ENCODE measurements around the gene LIPG. TPM values are rescaled to one million over a fixed set of nuclear protein-coding genes. Genes with fewer than 3 reads are reported as not detected.
"Not testable (repeated sequence)": the region's sequence is repeated elsewhere in the genome, so short reads cannot be mapped to it uniquely, and the experiment has no call there.

The LIPG gene
- 5.8 TPM for total RNA-seq

GRCh38 chr18:49561289-49562193 lies at the start of gene LIPG:
TSS of gene LIPG (plus strand) at chr18:49562057. CDS start at chr18:49562309, 252 bp downstream.
- intact Hi-C loops (cut with DNase I), result loop anchor here (10.0 kb wide), 1 partner anchor 293 kb away; no protein-coding TSS in a partner anchor
- no peak for DNase-seq (ENCODE audit: low spot score)
- peak; percentile 49 for ATAC-seq

- ATAC-seq; DNase-seq (ENCODE audit: low spot score): not testable (repeated sequence)
- intact Hi-C loops (cut with DNase I), result loop anchor here (5.0 kb wide), 1 partner anchor 344 kb away; no protein-coding TSS in a partner anchor
Observed at GRCh38 chr18:49512876-49513275, 49.0 kb upstream of the LIPG start.

- intact Hi-C loops (cut with DNase I), result loop anchor here (5.0 kb wide), 1 partner anchor 343 kb away; no protein-coding TSS in a partner anchor
- ATAC-seq (no peak), DNase-seq (ENCODE audit: low spot score) (no peak)
Observed at GRCh38 chr18:49514577-49514976, 47.3 kb upstream of the LIPG start.

- DNase-seq (ENCODE audit: low spot score); intact Hi-C loops (cut with DNase I): not testable (repeated sequence)
Observed at GRCh38 chr18:49515003-49515402, 46.9 kb upstream of the LIPG start.

GRCh38 chr18:49515516-49515915 lies 46.3 kb upstream of the LIPG start:
- ATAC-seq (no peak), DNase-seq (ENCODE audit: low spot score) (no peak)
- intact Hi-C loops (cut with DNase I), result no loop called here

More at GRCh38 chr18:49515003-49515402, 46.9 kb upstream of the LIPG start:
- ATAC-seq, result not testable (repeated sequence)

GRCh38 chr18:49517483-49517882 lies 44.4 kb upstream of the LIPG start:
- ATAC-seq, result no peak
- intact Hi-C loops (cut with DNase I), result loop anchor here (2.0 kb wide), 1 partner anchor 39 kb away; no protein-coding TSS in a partner anchor
- DNase-seq (ENCODE audit: low spot score), result no peak

- intact Hi-C loops (cut with DNase I), result no loop called here
- DNase-seq (ENCODE audit: low spot score) (no peak), ATAC-seq (no peak)
Observed at GRCh38 chr18:49519101-49519971, 42.5 kb upstream of the LIPG start.

- intact Hi-C loops (cut with DNase I), result no loop called here
- ATAC-seq, result no peak
- DNase-seq (ENCODE audit: low spot score), result no peak
Observed at GRCh38 chr18:49520661-49521145, 41.2 kb upstream of the LIPG start.

GRCh38 chr18:49521216-49521835 lies 40.5 kb upstream of the LIPG start:
- no peak for ATAC-seq
- DNase-seq (ENCODE audit: low spot score), result no peak
- intact Hi-C loops (cut with DNase I), result no loop called here

- intact Hi-C loops (cut with DNase I); ATAC-seq; DNase-seq (ENCODE audit: low spot score): not testable (repeated sequence)
Observed at GRCh38 chr18:49523580-49524093, 38.2 kb upstream of the LIPG start.

- intact Hi-C loops (cut with DNase I), result no loop called here
- DNase-seq (ENCODE audit: low spot score) (no peak), ATAC-seq (no peak)
Observed at GRCh38 chr18:49524349-49524748, 37.5 kb upstream of the LIPG start.

GRCh38 chr18:49524951-49525350 lies 36.9 kb upstream of the LIPG start:
- ATAC-seq, result no peak
- intact Hi-C loops (cut with DNase I), result no loop called here
- DNase-seq (ENCODE audit: low spot score), result no peak

- intact Hi-C loops (cut with DNase I), result no loop called here
- ATAC-seq (no peak), DNase-seq (ENCODE audit: low spot score) (no peak)
Observed at GRCh38 chr18:49525981-49526380, 35.9 kb upstream of the LIPG start.

GRCh38 chr18:49527631-49528327 lies 34.1 kb upstream of the LIPG start:
- DNase-seq (ENCODE audit: low spot score) (no peak), ATAC-seq (no peak)
- intact Hi-C loops (cut with DNase I), result no loop called here

GRCh38 chr18:49529596-49529995 lies 32.3 kb upstream of the LIPG start:
- DNase-seq (ENCODE audit: low spot score) (no peak), ATAC-seq (no peak)
- intact Hi-C loops (cut with DNase I), result no loop called here

- DNase-seq (ENCODE audit: low spot score) (no peak), ATAC-seq (no peak)
- intact Hi-C loops (cut with DNase I), result no loop called here
Observed at GRCh38 chr18:49531678-49532153, 30.1 kb upstream of the LIPG start.

GRCh38 chr18:49534846-49535601 lies 26.8 kb upstream of the LIPG start:
- ATAC-seq, result no peak
- no peak for DNase-seq (ENCODE audit: low spot score)
- intact Hi-C loops (cut with DNase I), result no loop called here
